Endodermal cell (in vitro differentiated cells): ENCODE results near the gene TAT. TPM values are rescaled to one million over a fixed set of nuclear protein-coding genes. Genes with fewer than 3 reads are reported as not detected.

ENCODE experiments used
- DNase-seq: peaks from one replicate; pipeline ENCODE4 v3.0.0-alpha.2; 2017
- H3K27ac ChIP-seq: 2 replicates; pipeline ENCODE4 v1.5.1; 2013; ENCODE audit warnings: mild to moderate bottlenecking, low read depth, low read length, moderate library complexity
- H3K27me3 ChIP-seq: 2 replicates; pipeline ENCODE4 v1.6.1; 2013; ENCODE audit warnings: mild to moderate bottlenecking, low read length, moderate library complexity; ENCODE audit not compliant: insufficient read depth, control insufficient read depth, poor library complexity, severe bottlenecking
- H3K36me3 ChIP-seq: 2 replicates; pipeline ENCODE4 v1.7.0; 2013; ENCODE audit warnings: mild to moderate bottlenecking, low read length, moderate library complexity; ENCODE audit not compliant: control insufficient read depth, insufficient read depth
- H3K4me1 ChIP-seq: one replicate; pipeline ENCODE4 v1.7.0; 2013; ENCODE audit warnings: low read length; ENCODE audit not compliant: control insufficient read depth, insufficient read depth
- H3K4me3 ChIP-seq: 2 replicates; pipeline ENCODE4 v1.5.1; 2013; ENCODE audit warnings: mild to moderate bottlenecking, low read length, moderate library complexity
- H3K9ac ChIP-seq: 2 replicates; pipeline ENCODE4 v1.6.1; 2013; ENCODE audit warnings: mild to moderate bottlenecking, low read length, moderate library complexity; ENCODE audit not compliant: poor library complexity, severe bottlenecking; ENCODE audit errors: extremely low read depth
- H3K9me3 ChIP-seq: 2 replicates; pipeline ENCODE4 v1.6.1; 2013; ENCODE audit warnings: mild to moderate bottlenecking, low read length, moderate library complexity; ENCODE audit not compliant: control insufficient read depth
- H3K27ac Mint-ChIP-seq: 2 replicates; pipeline ENCODE4 v1.8.0; 2020; ENCODE audit warnings: mixed read lengths
- H3K27me3 Mint-ChIP-seq: 2 replicates; pipeline ENCODE4 v1.8.0; 2021; ENCODE audit warnings: mild to moderate bottlenecking, mixed read lengths; ENCODE audit not compliant: insufficient read depth
- H3K36me3 Mint-ChIP-seq: 2 replicates; pipeline ENCODE4 v1.8.0; 2020; ENCODE audit warnings: low read depth, mixed read lengths
- H3K4me1 Mint-ChIP-seq: 2 replicates; pipeline ENCODE4 v1.8.0; 2020; ENCODE audit warnings: mixed read lengths
- H3K4me3 Mint-ChIP-seq: 2 replicates; pipeline ENCODE4 v1.8.0; 2020; ENCODE audit warnings: mild to moderate bottlenecking, moderate library complexity, mixed read lengths
- H3K9me3 Mint-ChIP-seq: 2 replicates; pipeline ENCODE4 v1.8.0; 2020; ENCODE audit warnings: mild to moderate bottlenecking, mixed read lengths
- WGBS, 2 experiments: methylation state at CpG; one replicate each; pipeline versions ENCODE4 v1.1.5 to v1.1.7; 2013; ENCODE audit warnings: missing lambda C conversion rate in 2 of 2, mixed read lengths in 1 of 2; ENCODE audit not compliant: insufficient coverage in 1 of 2, insufficient read length in 1 of 2; 5-methylcytosine and 5-hydroxymethylcytosine counted together
- total RNA-seq, 2 donors: library from RNA; stranded (reverse); fragmentation: NEBNext Ultra II Directional in 1 of 2; extraction: Animal tissue kit (Norgen Biotek cat#: 25700) in 1 of 2; gene quantifications; 2 replicates in 1 of 2; 3 replicates in 1 of 2; pipeline ENCODE4 v1.2.1, GENCODE V29; 2021
- TF ChIP-seq, protein P1 (sequence below): fragments of 200-600 bp; sonication (generic); conservative IDR thresholded peaks from 2 replicates; pipeline ENCODE4 v1.5.0; 2021; ENCODE audit warnings: antibody characterized with exemption, mild to moderate bottlenecking

The TAT gene
- total RNA-seq, 2 donors from 2014 or later, result 0.07 TPM; not detected in 1

- no peaks in the 10 kb centered on the region for H3K27me3 ChIP-seq
- H3K4me1 Mint-ChIP-seq, result peaks cover 11% of the 10 kb centered on the region
- no peak overlapping the region for H3K9ac ChIP-seq
- no peaks in the 10 kb centered on the region for H3K9me3 Mint-ChIP-seq
- no peak overlapping the region for H3K4me3 ChIP-seq
- TF ChIP-seq, protein P1, sequence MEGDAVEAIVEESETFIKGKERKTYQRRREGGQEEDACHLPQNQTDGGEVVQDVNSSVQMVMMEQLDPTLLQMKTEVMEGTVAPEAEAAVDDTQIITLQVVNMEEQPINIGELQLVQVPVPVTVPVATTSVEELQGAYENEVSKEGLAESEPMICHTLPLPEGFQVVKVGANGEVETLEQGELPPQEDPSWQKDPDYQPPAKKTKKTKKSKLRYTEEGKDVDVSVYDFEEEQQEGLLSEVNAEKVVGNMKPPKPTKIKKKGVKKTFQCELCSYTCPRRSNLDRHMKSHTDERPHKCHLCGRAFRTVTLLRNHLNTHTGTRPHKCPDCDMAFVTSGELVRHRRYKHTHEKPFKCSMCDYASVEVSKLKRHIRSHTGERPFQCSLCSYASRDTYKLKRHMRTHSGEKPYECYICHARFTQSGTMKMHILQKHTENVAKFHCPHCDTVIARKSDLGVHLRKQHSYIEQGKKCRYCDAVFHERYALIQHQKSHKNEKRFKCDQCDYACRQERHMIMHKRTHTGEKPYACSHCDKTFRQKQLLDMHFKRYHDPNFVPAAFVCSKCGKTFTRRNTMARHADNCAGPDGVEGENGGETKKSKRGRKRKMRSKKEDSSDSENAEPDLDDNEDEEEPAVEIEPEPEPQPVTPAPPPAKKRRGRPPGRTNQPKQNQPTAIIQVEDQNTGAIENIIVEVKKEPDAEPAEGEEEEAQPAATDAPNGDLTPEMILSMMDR, result no peak
- no peak overlapping the region for H3K27ac Mint-ChIP-seq
- no peaks in the 10 kb centered on the region for H3K36me3 Mint-ChIP-seq
- no peaks in the 10 kb centered on the region for H3K4me1 ChIP-seq
- no peaks in the 10 kb centered on the region for H3K9me3 ChIP-seq
- H3K4me3 Mint-ChIP-seq, result no peak overlapping the region
- H3K27ac ChIP-seq, result no peak overlapping the region
- 86 to 88% methylated on average over 1 to 4 of the region's 4 CpGs for WGBS, 2 experiments
- H3K27me3 Mint-ChIP-seq, result peaks cover 2% of the 10 kb centered on the region
- no peaks in the 10 kb centered on the region for H3K36me3 ChIP-seq
- DNase-seq, result no peak
Observed at GRCh38 chr16:71569621-71570020, 7.3 kb downstream of the TAT start.

- Histone ChIP-seq H3K9ac (no peak overlapping the region), H3K36me3 (no peaks in the 10 kb centered on the region), H3K9me3 (no peaks in the 10 kb centered on the region), H3K27ac (no peak overlapping the region), H3K4me1 (no peaks in the 10 kb centered on the region), H3K27me3 (no peaks in the 10 kb centered on the region), H3K4me3 (no peak overlapping the region)
- Mint-ChIP-seq H3K4me3 (no peak overlapping the region), H3K4me1 (peaks cover 16% of the 10 kb centered on the region), H3K36me3 (no peaks in the 10 kb centered on the region), H3K9me3 (peaks cover under 1% of the 10 kb centered on the region), H3K27ac (no peak overlapping the region), H3K27me3 (peaks cover 2% of the 10 kb centered on the region)
- TF ChIP-seq, protein P1, result no peak
- DNase-seq, result no peak
- 80 to 89% methylated on average over 1 to 3 of the region's 4 CpGs for WGBS, 2 experiments
Observed at GRCh38 chr16:71568551-71568950, 8.3 kb downstream of the TAT start.

- H3K36me3 Mint-ChIP-seq, result no peaks in the 10 kb centered on the region
- H3K4me3 ChIP-seq, result no peak overlapping the region
- H3K9me3 Mint-ChIP-seq, result peaks cover 7% of the 10 kb centered on the region
- peaks cover 16% of the 10 kb centered on the region for H3K4me1 Mint-ChIP-seq
- H3K27me3 ChIP-seq, result no peaks in the 10 kb centered on the region
- no peak for DNase-seq
- H3K27ac Mint-ChIP-seq, result no peak overlapping the region
- WGBS, 2 experiments, result 93 to 95% methylated on average over 6 to 8 of the region's 8 CpGs
- no peaks in the 10 kb centered on the region for H3K36me3 ChIP-seq
- no peak overlapping the region for H3K9ac ChIP-seq
- H3K27me3 Mint-ChIP-seq, result no peaks in the 10 kb centered on the region
- TF ChIP-seq, protein P1, result no peak
- H3K4me1 ChIP-seq, result no peaks in the 10 kb centered on the region
- no peak overlapping the region for H3K4me3 Mint-ChIP-seq
- no peak overlapping the region for H3K27ac ChIP-seq
- H3K9me3 ChIP-seq, result peaks cover 5% of the 10 kb centered on the region
Observed at GRCh38 chr16:71567931-71568330, 9.0 kb downstream of the TAT start.
